Vagina (tissue), 2 donors: Measurements from ENCODE around the gene SEMA4C.

ENCODE experiments used
- POLR2A ChIP-seq, 2 donors: fragments of 450-650 bp; IDR thresholded peaks; one replicate each; pipeline ENCODE4 v1.6.1; 2017; ENCODE audit warnings: antibody characterized with exemption in 2 of 2, mild to moderate bottlenecking in 2 of 2, moderate library complexity in 2 of 2
- POLR2AphosphoS5 ChIP-seq, 2 donors: sonication (generic); formaldehyde crosslinking; IDR thresholded peaks; one replicate each; pipeline ENCODE4 v1.9.0; 2017; ENCODE audit warnings: antibody characterized with exemption in 2 of 2, mild to moderate bottlenecking in 2 of 2, low read depth in 1 of 2; ENCODE audit not compliant: insufficient read depth in 1 of 2
- TF ChIP-seq, protein P1 (sequence below), 3 experiments: fragments of 450-650 bp in 2 of 3; fragments of 200-600 bp in 1 of 3; sonication (generic) in 1 of 3; IDR thresholded peaks; one replicate each; pipeline ENCODE4 v1.5.1; 2017 to 2019; ENCODE audit warnings: antibody characterized with exemption in 3 of 3, mild to moderate bottlenecking in 2 of 3, moderate library complexity in 2 of 3

DNA sequence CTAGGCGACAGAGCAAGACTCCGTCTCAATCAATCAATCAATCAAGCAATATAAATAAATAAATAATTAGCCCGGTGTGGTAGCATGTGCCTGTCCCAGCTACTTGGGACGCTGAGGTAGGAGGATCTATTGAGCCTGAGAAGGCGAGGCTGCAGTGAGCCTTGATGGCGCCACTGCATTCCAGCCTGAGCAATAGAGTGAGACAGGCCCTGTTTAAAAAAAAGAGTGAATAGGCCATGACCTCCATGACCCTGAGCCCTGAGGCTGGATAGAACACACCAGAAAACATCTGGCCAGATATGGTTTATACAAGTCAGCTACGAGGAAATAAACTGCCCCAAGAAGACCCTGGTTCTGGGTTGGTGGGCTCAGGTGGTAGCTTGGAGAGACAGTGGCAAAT lies 20.4 kb upstream of the SEMA4C start:
- TF ChIP-seq POLR2A (IDR thresholded peaks at IDR 0.05) (no peak), POLR2AphosphoS5 (IDR thresholded peaks at IDR 0.05; ENCODE audit: insufficient read depth in 1 of 2, low read depth in 1 of 2) (no peak)
- TF ChIP-seq, protein P1, sequence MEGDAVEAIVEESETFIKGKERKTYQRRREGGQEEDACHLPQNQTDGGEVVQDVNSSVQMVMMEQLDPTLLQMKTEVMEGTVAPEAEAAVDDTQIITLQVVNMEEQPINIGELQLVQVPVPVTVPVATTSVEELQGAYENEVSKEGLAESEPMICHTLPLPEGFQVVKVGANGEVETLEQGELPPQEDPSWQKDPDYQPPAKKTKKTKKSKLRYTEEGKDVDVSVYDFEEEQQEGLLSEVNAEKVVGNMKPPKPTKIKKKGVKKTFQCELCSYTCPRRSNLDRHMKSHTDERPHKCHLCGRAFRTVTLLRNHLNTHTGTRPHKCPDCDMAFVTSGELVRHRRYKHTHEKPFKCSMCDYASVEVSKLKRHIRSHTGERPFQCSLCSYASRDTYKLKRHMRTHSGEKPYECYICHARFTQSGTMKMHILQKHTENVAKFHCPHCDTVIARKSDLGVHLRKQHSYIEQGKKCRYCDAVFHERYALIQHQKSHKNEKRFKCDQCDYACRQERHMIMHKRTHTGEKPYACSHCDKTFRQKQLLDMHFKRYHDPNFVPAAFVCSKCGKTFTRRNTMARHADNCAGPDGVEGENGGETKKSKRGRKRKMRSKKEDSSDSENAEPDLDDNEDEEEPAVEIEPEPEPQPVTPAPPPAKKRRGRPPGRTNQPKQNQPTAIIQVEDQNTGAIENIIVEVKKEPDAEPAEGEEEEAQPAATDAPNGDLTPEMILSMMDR (IDR thresholded peaks at IDR 0.05) = no peak
